Measurements from ENCODE around the gene IKZF5.

- no peak for TF ChIP-seq ZNF692 (tag by site-specific recombination; IDR thresholded peaks at IDR 0.05)
- no peak for TF ChIP-seq CTCF (tag by site-specific recombination; IDR thresholded peaks at IDR 0.05)
- no peak for TF ChIP-seq ZNF239 (tag by site-specific recombination; IDR thresholded peaks at IDR 0.05)
- TF ChIP-seq ZNF341 (tag by site-specific recombination; IDR thresholded peaks at IDR 0.05; ENCODE audit: low read depth), result no peak
These were observed 9.7 kb downstream of the IKZF5 start for GRCh38 chr10:122998934-122999333.

Measured in HEK293 (cell line).